IPS-NIHi7 (cell line): ENCODE measurements around the gene ARHGEF17.

ENCODE experiments used
- DNase-seq: peaks from one replicate; pipeline ENCODE4 v3.0.0; 2012; ENCODE audit warnings: mixed read lengths; ENCODE audit errors: extremely low spot score

Gene ARHGEF17

GRCh38 chr11:73353422-73353821 is 45.3 kb downstream of the ARHGEF17 start:
- DNase-seq = no peak

GRCh38 chr11:73355109-73355508 is 47.0 kb downstream of the ARHGEF17 start:
- no peak for DNase-seq

- no peak for DNase-seq
These were observed 49.1 kb downstream of the ARHGEF17 start for GRCh38 chr11:73356979-73357860.

- no peak for DNase-seq
These were observed 50.0 kb downstream of the ARHGEF17 start for GRCh38 chr11:73358071-73358470.

- no peak for DNase-seq
These were observed 51.3 kb downstream of the ARHGEF17 start for GRCh38 chr11:73359341-73359740.

GRCh38 chr11:73359930-73360742 is 52.1 kb downstream of the ARHGEF17 start:
- peak; percentile 74 for DNase-seq

- no peak for DNase-seq
These were observed 52.8 kb downstream of the ARHGEF17 start for GRCh38 chr11:73360743-73361369.

- DNase-seq = peak; percentile 99
These were observed 54.1 kb downstream of the ARHGEF17 start for GRCh38 chr11:73361953-73362776.

GRCh38 chr11:73363147-73363546 is 55.1 kb downstream of the ARHGEF17 start:
- no peak for DNase-seq

GRCh38 chr11:73365352-73366264 is 57.5 kb downstream of the ARHGEF17 start:
- no peak for DNase-seq

- no peak for DNase-seq
These were observed 58.2 kb downstream of the ARHGEF17 start for GRCh38 chr11:73366265-73366610.

- no peak for DNase-seq
These were observed 58.9 kb downstream of the ARHGEF17 start for GRCh38 chr11:73366953-73367352.

- no peak for DNase-seq
These were observed 59.5 kb downstream of the ARHGEF17 start for GRCh38 chr11:73367482-73368024.

- peak; percentile 56 for DNase-seq
These were observed 64.4 kb downstream of the ARHGEF17 start for GRCh38 chr11:73372375-73372993.

- DNase-seq = no peak
These were observed 66.1 kb downstream of the ARHGEF17 start for GRCh38 chr11:73374151-73374550.

GRCh38 chr11:73375830-73376159 is 67.7 kb downstream of the ARHGEF17 start:
- DNase-seq = no peak

GRCh38 chr11:73376160-73376802 is 68.2 kb downstream of the ARHGEF17 start, which contains the start of gene RELT:
Gene RELT (plus strand): TSS chr11:73376399. CDS start chr11:73389137, 12,738 bp downstream.
- peak; percentile 98 for DNase-seq

- DNase-seq = peak; percentile 50
These were observed 68.9 kb downstream of the ARHGEF17 start for GRCh38 chr11:73376803-73377629.
